Spleen (tissue), 11 donors: Measurements from ENCODE around the gene U2AF2. TPM values are rescaled to one million over a fixed set of nuclear protein-coding genes. Genes with fewer than 3 reads are reported as not detected.
A peak's percentile ranks its signal among the peaks of the same experiment; 100 is the strongest.

ENCODE experiments used
- DNase-seq: peaks from one replicate; pipeline ENCODE4 v3.0.0-alpha.2; 2020
- H3K27ac ChIP-seq, 8 donors: fragments of 200-600 bp; sonication (generic) in 7 of 8; 1 replicate in 4 of 8; 2 replicates in 4 of 8; pipeline versions ENCODE4 v1.5.0 to v1.8.0; 2016 to 2021; ENCODE audit warnings: inconsistent platforms in 4 of 8, mild to moderate bottlenecking in 4 of 8, moderate library complexity in 1 of 8
- H3K27me3 ChIP-seq, 7 donors: fragments of 200-600 bp; sonication (generic) in 6 of 7; replicated peaks in 1 of 7; 1 replicate in 4 of 7; 2 replicates in 3 of 7; pipeline versions ENCODE4 v1.5.0 to v1.8.0; 2016 to 2021; ENCODE audit warnings: inconsistent platforms in 3 of 7, mild to moderate bottlenecking in 1 of 7
- H3K36me3 ChIP-seq, 6 donors: fragments of 200-600 bp; sonication (generic) in 5 of 6; 1 replicate in 4 of 6; 2 replicates in 2 of 6; pipeline versions ENCODE4 v1.5.0 to v1.8.0; 2016 to 2021; ENCODE audit warnings: inconsistent platforms in 2 of 6
- H3K4me1 ChIP-seq, 6 donors: fragments of 200-600 bp; sonication (generic) in 5 of 6; 1 replicate in 3 of 6; 2 replicates in 3 of 6; pipeline versions ENCODE4 v1.5.0 to v1.8.0; 2016 to 2021; ENCODE audit warnings: inconsistent platforms in 3 of 6
- H3K4me3 ChIP-seq, 8 donors: fragments of 200-600 bp; sonication (generic) in 7 of 8; 1 replicate in 4 of 8; 2 replicates in 4 of 8; pipeline versions ENCODE4 v1.5.0 to v1.8.0; 2016 to 2021; ENCODE audit warnings: inconsistent platforms in 4 of 8, mild to moderate bottlenecking in 4 of 8, moderate library complexity in 2 of 8
- H3K9me3 ChIP-seq, 8 donors: fragments of 200-600 bp; sonication (generic) in 7 of 8; 1 replicate in 4 of 8; 2 replicates in 4 of 8; pipeline versions ENCODE4 v1.5.0 to v1.8.0; 2016 to 2021; ENCODE audit warnings: inconsistent platforms in 4 of 8
- POLR2A ChIP-seq, 3 donors: fragments of 450-650 bp; IDR thresholded peaks; one replicate each; pipeline ENCODE4 v1.5.1; 2017; ENCODE audit warnings: antibody characterized with exemption in 3 of 3, mild to moderate bottlenecking in 1 of 3
- POLR2AphosphoS5 ChIP-seq, 3 donors: sonication (generic); formaldehyde crosslinking; IDR thresholded peaks; one replicate each; pipeline ENCODE4 v1.5.1; 2017; ENCODE audit warnings: antibody characterized with exemption in 3 of 3
- WGBS, 5 donors: extraction: QIAGEN DNeasy Blood & Tissue Kit in 3 of 5; methylation state at CpG; one replicate each; pipeline versions ENCODE4 v1.1.5 to v1.1.7; 2013 to 2018; 5-methylcytosine and 5-hydroxymethylcytosine counted together
- intact Hi-C: fragments of 100-400 bp; cut with DNase I; formaldehyde crosslinking; loops from one replicate; pipeline ENCODE4 v1.15.0; 2023; ENCODE audit warnings: low total_unique reads
- polyA plus RNA-seq, 3 donors: library from polyadenylated mRNA; stranded (reverse); fragments of 200-250 nt; gene quantifications; one replicate each; pipeline ENCODE4 v1.2.1, GENCODE V29; 2013
- total RNA-seq, 7 donors: library from RNA; depleted of rRNA in 3 of 7; stranded (reverse); fragments of >200 nt in 3 of 7; fragmentation: NEBNext Ultra II Directional in 4 of 7; extraction: Animal tissue kit (Norgen Biotek cat#: 25700) in 4 of 7; gene quantifications; one replicate each; pipeline versions ENCODE4 v1.1.0 to v1.2.1, GENCODE V29; 2016 to 2021
- TF ChIP-seq, protein P1 (sequence below), 11 experiments: fragments of 200-600 bp in 7 of 11; fragments of 450-650 bp in 4 of 11; sonication (generic) in 4 of 11; IDR thresholded peaks in 8 of 11; conservative IDR thresholded peaks in 3 of 11; 1 replicate in 7 of 11; 2 replicates in 4 of 11; pipeline versions ENCODE4 v1.4.0 to v1.8.0; 2016 to 2021; ENCODE audit warnings: antibody characterized with exemption in 11 of 11, inconsistent platforms in 4 of 11, mild to moderate bottlenecking in 1 of 11
- donor health status: healthy with polysubstance abuse.
- donor health status: DM: no; HTN: no; CAD: no; lungs with moderate emphysema.
- donor health status: DM: no; HTN: no; CAD: no.
- donor health status: Bipolar disorder and iron deficiency.
- donor health status: healthy.
- donor health status: DM: no; HTN: no; CAD: no.
- donor health status: DM: yes; HTN: yes; CAD: no.

U2AF2 gene
- total and polyA plus RNA-seq, 10 donors = 67.2 to 218 (median 171) TPM

DNA sequence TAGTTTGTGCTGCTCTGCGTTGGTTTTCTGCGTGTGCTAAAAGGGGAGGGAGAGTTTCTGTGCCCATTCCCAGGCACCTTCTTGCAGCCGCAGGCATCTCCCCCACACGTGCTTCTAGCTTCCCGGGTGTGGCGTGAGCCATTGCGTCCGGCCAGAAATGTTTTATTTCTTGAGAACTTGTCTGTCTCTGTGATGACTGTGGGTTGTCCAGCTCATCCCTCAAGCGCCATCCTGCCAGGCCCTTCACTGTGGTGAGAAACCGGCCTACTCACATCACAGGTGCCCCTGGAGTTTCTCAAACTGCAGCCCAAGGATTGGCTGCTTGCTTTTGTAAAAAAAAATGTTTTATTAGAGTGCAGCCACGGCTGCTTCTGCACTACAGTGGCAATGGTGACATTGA, 44.4 kb downstream of the U2AF2 start:
- Histone ChIP-seq H3K36me3 (peaks cover 0 to 92% (median 52%) of the 10 kb centered on the region in 6 donors), H3K4me3 (no peak overlapping the region), H3K27me3 (no peaks in the 10 kb centered on the region), H3K27ac (no peak overlapping the region), H3K4me1 (peaks cover 0 to 16% (median 5%) of the 10 kb centered on the region in 6 donors), H3K9me3 (no peaks in the 10 kb centered on the region)
- WGBS, 5 donors = 89 to 94% (median 93%) methylated on average over 11 of the region's 11 CpGs
- intact Hi-C loops = no loop called here
- TF ChIP-seq POLR2AphosphoS5 (IDR thresholded peaks at IDR 0.05) (no peak), POLR2A (IDR thresholded peaks at IDR 0.05) (no peak)
- TF ChIP-seq, protein P1, sequence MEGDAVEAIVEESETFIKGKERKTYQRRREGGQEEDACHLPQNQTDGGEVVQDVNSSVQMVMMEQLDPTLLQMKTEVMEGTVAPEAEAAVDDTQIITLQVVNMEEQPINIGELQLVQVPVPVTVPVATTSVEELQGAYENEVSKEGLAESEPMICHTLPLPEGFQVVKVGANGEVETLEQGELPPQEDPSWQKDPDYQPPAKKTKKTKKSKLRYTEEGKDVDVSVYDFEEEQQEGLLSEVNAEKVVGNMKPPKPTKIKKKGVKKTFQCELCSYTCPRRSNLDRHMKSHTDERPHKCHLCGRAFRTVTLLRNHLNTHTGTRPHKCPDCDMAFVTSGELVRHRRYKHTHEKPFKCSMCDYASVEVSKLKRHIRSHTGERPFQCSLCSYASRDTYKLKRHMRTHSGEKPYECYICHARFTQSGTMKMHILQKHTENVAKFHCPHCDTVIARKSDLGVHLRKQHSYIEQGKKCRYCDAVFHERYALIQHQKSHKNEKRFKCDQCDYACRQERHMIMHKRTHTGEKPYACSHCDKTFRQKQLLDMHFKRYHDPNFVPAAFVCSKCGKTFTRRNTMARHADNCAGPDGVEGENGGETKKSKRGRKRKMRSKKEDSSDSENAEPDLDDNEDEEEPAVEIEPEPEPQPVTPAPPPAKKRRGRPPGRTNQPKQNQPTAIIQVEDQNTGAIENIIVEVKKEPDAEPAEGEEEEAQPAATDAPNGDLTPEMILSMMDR (IDR thresholded peaks at IDR 0.05 in 8 of 11, conservative IDR thresholded peaks at IDR 0.05 in 3 of 11) = no peak
- peak; percentile 34 for DNase-seq

DNA sequence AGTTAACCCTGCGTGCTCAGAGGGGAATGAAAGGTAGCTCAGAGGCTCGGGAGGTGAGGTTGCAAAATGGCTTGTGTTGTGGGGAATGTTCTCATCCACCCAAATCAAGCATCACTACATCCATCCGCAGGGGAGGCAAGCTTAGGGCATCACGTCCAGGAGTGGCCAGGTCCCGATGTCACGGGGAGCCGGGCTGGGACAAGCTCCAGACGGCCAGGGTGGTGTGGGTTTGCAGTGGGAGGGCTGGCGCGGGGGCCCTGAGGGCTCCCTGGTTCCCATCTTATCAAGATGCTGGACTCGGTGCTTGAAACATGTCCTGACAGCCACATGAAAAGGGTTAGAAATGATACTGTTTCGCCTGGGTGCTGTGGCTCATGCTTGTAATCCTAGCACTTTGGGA, 46.0 kb downstream of the U2AF2 start:
- TF ChIP-seq POLR2AphosphoS5 (IDR thresholded peaks at IDR 0.05) (peak; percentile 22 to 62 (median 31)), POLR2A (IDR thresholded peaks at IDR 0.05) (no peak)
- 85 to 97% (median 94%) methylated on average over 12 of the region's 12 CpGs for WGBS, 5 donors
- peak; percentile 60 for DNase-seq
- no peaks in the 10 kb centered on the region for H3K27me3 ChIP-seq
- H3K36me3 ChIP-seq = peaks cover 0 to 89% (median 39%) of the 10 kb centered on the region in 6 donors
- intact Hi-C loops = no loop called here
- H3K9me3 ChIP-seq = no peaks in the 10 kb centered on the region
- peaks cover 0 to 19% (median 5%) of the 10 kb centered on the region in 6 donors for H3K4me1 ChIP-seq
- H3K27ac ChIP-seq = no peak overlapping the region
- H3K4me3 ChIP-seq = no peak overlapping the region

DNA sequence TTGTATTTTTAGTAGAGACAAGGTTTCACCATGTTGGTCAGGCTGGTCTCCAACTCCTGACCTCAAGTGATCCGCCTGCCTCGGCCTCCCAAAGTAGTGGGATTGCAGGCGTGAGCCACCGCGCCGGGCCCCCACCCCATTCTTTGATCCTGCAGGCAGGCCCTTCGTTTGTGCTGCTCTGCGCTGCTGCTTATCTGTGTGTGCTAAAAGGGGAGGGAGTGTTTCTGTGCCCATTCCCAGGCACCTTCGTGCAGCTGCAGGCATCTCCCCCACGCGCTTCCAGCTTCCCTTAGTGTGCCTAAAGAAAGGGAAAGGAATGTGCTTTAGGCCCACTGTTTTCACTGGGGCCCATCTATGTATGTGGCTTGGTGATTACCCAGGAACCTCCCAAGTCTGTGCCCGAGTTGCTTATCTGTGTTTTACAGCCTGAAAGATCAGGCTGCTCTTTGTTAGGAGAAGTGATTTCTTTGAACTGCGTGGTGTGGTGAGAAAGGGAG, 47.3 kb downstream of the U2AF2 start:
- Histone ChIP-seq H3K36me3 (peaks cover 0 to 75% (median 26%) of the 10 kb centered on the region in 6 donors), H3K4me1 (peaks cover 0 to 14% (median 3%) of the 10 kb centered on the region in 6 donors), H3K27ac (no peak overlapping the region), H3K27me3 (no peaks in the 10 kb centered on the region), H3K9me3 (no peaks in the 10 kb centered on the region), H3K4me3 (no peak overlapping the region)
- DNase-seq = peak; percentile 62
- TF ChIP-seq, protein P1 (IDR thresholded peaks at IDR 0.05 in 8 of 11, conservative IDR thresholded peaks at IDR 0.05 in 3 of 11) = no peak
- TF ChIP-seq POLR2A (IDR thresholded peaks at IDR 0.05) = no peak
- peak in 1 of 3 donors; percentile 39 for TF ChIP-seq POLR2AphosphoS5 (IDR thresholded peaks at IDR 0.05)
- WGBS, 5 donors = 84 to 90% (median 86%) methylated on average over 13 of the region's 13 CpGs
- intact Hi-C loops = no loop called here

DNA sequence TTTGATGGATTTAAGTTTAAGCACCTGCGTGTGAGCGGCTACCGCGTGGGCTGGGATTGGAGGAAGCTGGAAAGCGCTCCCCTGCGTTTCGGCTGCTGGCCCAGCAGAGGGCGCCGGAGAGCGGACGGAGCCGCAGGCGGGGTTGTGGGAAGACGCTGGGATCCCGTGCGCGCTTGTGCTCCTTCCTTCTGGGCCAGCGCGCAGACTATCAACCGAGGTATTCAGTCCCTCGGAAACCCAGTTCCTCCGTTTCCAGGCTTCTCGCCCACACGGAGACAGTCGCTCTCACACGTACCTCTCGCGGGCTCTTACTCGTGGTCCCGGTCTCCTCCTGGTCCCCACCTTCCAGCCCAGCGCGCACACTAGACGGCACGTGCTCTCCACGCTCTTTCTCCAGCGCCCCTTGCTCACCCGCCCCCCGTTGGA, 49.0 kb downstream of the U2AF2 start:
- Histone ChIP-seq H3K4me1 (peaks cover 0 to 14% (median 3%) of the 10 kb centered on the region in 6 donors), H3K36me3 (peaks cover 0 to 59% (median 14%) of the 10 kb centered on the region in 6 donors), H3K27ac (no peak overlapping the region), H3K9me3 (no peaks in the 10 kb centered on the region), H3K27me3 (no peaks in the 10 kb centered on the region), H3K4me3 (no peak overlapping the region)
- peak; percentile 86 for DNase-seq
- WGBS, 5 donors = 46 to 62% (median 57%) methylated on average over 38 of the region's 38 CpGs
- intact Hi-C loops = no loop called here
- TF ChIP-seq, protein P1 (IDR thresholded peaks at IDR 0.05 in 8 of 11, conservative IDR thresholded peaks at IDR 0.05 in 3 of 11) = peak in 10 of 11 experiments; percentile 34 to 87 (median 78)
- TF ChIP-seq POLR2A (IDR thresholded peaks at IDR 0.05) (no peak), POLR2AphosphoS5 (IDR thresholded peaks at IDR 0.05) (peak; percentile 48 to 80 (median 58))
